Thyroid gland (tissue), 4 donors: ENCODE results near the gene SSUH2. TPM values are rescaled to one million over a fixed set of nuclear protein-coding genes. Genes with fewer than 3 reads are reported as not detected.

Source experiments
- DNase-seq, 2 donors: peaks; one replicate each; pipeline ENCODE4 v3.0.0-alpha.2; 2019
- H3K27ac ChIP-seq, 3 donors: fragments of 200-600 bp; sonication (generic); 1 replicate in 2 of 3; 2 replicates in 1 of 3; pipeline ENCODE4 v1.5.1; 2016 to 2019; ENCODE audit warnings: mild to moderate bottlenecking in 1 of 3, moderate library complexity in 1 of 3
- H3K27me3 ChIP-seq: fragments of 200-600 bp; sonication (generic); one replicate; pipeline ENCODE4 v1.5.1; 2019
- H3K36me3 ChIP-seq, 2 donors: fragments of 200-600 bp; sonication (generic); one replicate each; pipeline ENCODE4 v1.5.1; 2016 to 2019
- H3K4me1 ChIP-seq, 2 donors: fragments of 200-600 bp; sonication (generic); one replicate each; pipeline ENCODE4 v1.5.1; 2017 to 2019
- H3K4me3 ChIP-seq, 3 donors: fragments of 200-600 bp; sonication (generic); replicated peaks in 1 of 3; 1 replicate in 2 of 3; 2 replicates in 1 of 3; pipeline ENCODE4 v1.5.1; 2016; ENCODE audit warnings: mild to moderate bottlenecking in 1 of 3
- H3K9me3 ChIP-seq: fragments of 200-600 bp; sonication (generic); one replicate; pipeline ENCODE4 v1.5.1; 2017
- CTCF ChIP-seq, 6 experiments: fragments of 200-600 bp in 3 of 6; fragments of 450-650 bp in 3 of 6; sonication (generic) in 3 of 6; IDR thresholded peaks; one replicate each; pipeline ENCODE4 v1.5.1; 2016 to 2019; ENCODE audit warnings: antibody characterized with exemption in 6 of 6, mild to moderate bottlenecking in 2 of 6, inconsistent platforms in 1 of 6, moderate library complexity in 1 of 6
- POLR2A ChIP-seq, 2 donors: fragments of 450-650 bp; IDR thresholded peaks; one replicate each; pipeline ENCODE4 v1.6.1; 2017; ENCODE audit warnings: antibody characterized with exemption in 2 of 2, mild to moderate bottlenecking in 2 of 2, moderate library complexity in 1 of 2
- WGBS, 2 donors: methylation state at CpG; one replicate each; pipeline ENCODE4 v1.1.5; 2017; 5-methylcytosine and 5-hydroxymethylcytosine counted together
- intact Hi-C: fragments of 100-400 bp; cut with DNase I; formaldehyde crosslinking; loops from one replicate; pipeline ENCODE4 v1.15.1; 2023
- total RNA-seq, 4 donors: library from RNA; depleted of rRNA; stranded (reverse); fragments of >200 nt; gene quantifications; one replicate each; pipeline ENCODE4 v1.2.3, GENCODE V29; 2016

SSUH2 gene
- total RNA-seq, 4 donors from 2014 or later, result 0.11 to 1.0 (median 0.42) TPM; not detected in 1

GRCh38 chr3:8571256-8571655 is 73.3 kb downstream of the SSUH2 start:
- Histone ChIP-seq H3K27ac (no peak overlapping the region), H3K4me3 (no peak overlapping the region), H3K36me3 (no peaks in the 10 kb centered on the region), H3K9me3 (no peaks in the 10 kb centered on the region), H3K4me1 (no peaks in the 10 kb centered on the region), H3K27me3 (no peaks in the 10 kb centered on the region)
- 61 to 89% methylated on average over 2 to 3 of the region's 3 CpGs for WGBS, 2 donors
- TF ChIP-seq POLR2A (IDR thresholded peaks at IDR 0.05), result no peak
- no peak for TF ChIP-seq CTCF (IDR thresholded peaks at IDR 0.05)
- intact Hi-C loops, result no loop called here
- no peak for DNase-seq

Other genes with a start within 250 kb of the SSUH2 start
- gene LMCD1, start 143.0 kb downstream of the SSUH2 start, total RNA-seq, result 10 to 100 TPM; 13.9 to 64.6 (median 25.6) TPM
- not detected for gene CAV3, start 89.0 kb upstream of the SSUH2 start, total RNA-seq
- gene OXTR, start 124.8 kb upstream of the SSUH2 start, total RNA-seq, result under 1 TPM; 0.13 to 0.56 (median 0.39) TPM